K562 (cell line): ENCODE results near the gene KATNB1. TPM values are rescaled to one million over a fixed set of nuclear protein-coding genes. Genes with fewer than 3 reads are reported as not detected.

Source experiments
- ATF1 ChIP-seq, 2 experiments: fragments of 450-650 bp in 1 of 2; IDR thresholded peaks; 2 replicates each; pipeline ENCODE4 v1.6.1; 2016; ENCODE audit warnings: missing compliant biosample characterization in 1 of 2, missing genetic modification characterization in 1 of 2
- BHLHE40 ChIP-seq: IDR thresholded peaks from 2 replicates; pipeline ENCODE4 v1.6.1; 2011; ENCODE audit warnings: low read length, improper control_type of control experiment
- CEBPG ChIP-seq, 3 experiments: fragments of 200-800 bp in 1 of 3; sonication (Bioruptor generic) in 1 of 3; sonication (generic) in 1 of 3; formaldehyde crosslinking in 1 of 3; IDR thresholded peaks in 2 of 3; conservative IDR thresholded peaks in 1 of 3; 2 replicates each; pipeline versions ENCODE4 v1.6.1 to v1.8.0; 2016 to 2022; ENCODE audit warnings: missing compliant biosample characterization in 2 of 3, missing genetic modification characterization in 2 of 3, mild to moderate bottlenecking in 1 of 3, missing genetic modification reagents in 1 of 3
- CREB3L1 ChIP-seq: fragments of 450-650 bp; IDR thresholded peaks from 2 replicates; pipeline ENCODE4 v1.6.1; 2014; ENCODE audit warnings: low read depth, mild to moderate bottlenecking, moderate library complexity, borderline replicate concordance
- DMBX1 ChIP-seq: fragments of 250-450 bp; sonication (Bioruptor Pico); IDR thresholded peaks from 2 replicates; pipeline ENCODE4 v1.8.0; 2022; ENCODE audit warnings: inconsistent platforms, mild to moderate bottlenecking, moderate library complexity, borderline replicate concordance
- FOXO4 ChIP-seq: fragments of 450-650 bp; formaldehyde crosslinking; IDR thresholded peaks from 2 replicates; pipeline ENCODE4 v1.4.0; 2020; ENCODE audit warnings: mild to moderate bottlenecking, moderate library complexity
- MCM2 ChIP-seq: fragments of 450-650 bp; IDR thresholded peaks from 2 replicates; pipeline ENCODE4 v1.6.1; 2017; ENCODE audit warnings: low read depth, mild to moderate bottlenecking
- NCOA1 ChIP-seq: fragments of 450-650 bp; IDR thresholded peaks from 2 replicates; pipeline ENCODE4 v1.6.1; 2016; ENCODE audit warnings: low read depth
- TRIM28 ChIP-seq: fragments of 450-650 bp; IDR thresholded peaks from 2 replicates; pipeline ENCODE4 v1.6.1; 2017
- ZNF354B ChIP-seq: fragments of 250-450 bp; sonication (Bioruptor Pico); IDR thresholded peaks from 2 replicates; pipeline ENCODE4 v1.4.0; 2020
- ZNF408 ChIP-seq: fragments of 250-450 bp; sonication (Bioruptor Pico); IDR thresholded peaks from 2 replicates; pipeline ENCODE4 v1.4.0; 2020; ENCODE audit warnings: low read depth, mild to moderate bottlenecking, moderate library complexity
- polyA plus RNA-seq, 8 experiments: library from polyadenylated mRNA; depleted of rRNA in 4 of 8; stranded (reverse) in 5 of 8; unstranded in 3 of 8; fragments of >200 nt; fragmentation: Nextera tagmentation in 2 of 8; fragmentation: Illumina TruSeq in 1 of 8; extraction: Ambion mirVana in 2 of 8; extraction: Trizol in 1 of 8; gene quantifications; 2 replicates each; pipeline versions ENCODE4 v1.2.1 to v1.2.3, GENCODE V29; 2011 to 2014; ENCODE audit warnings: inconsistent platforms in 1 of 8, missing spikeins in 1 of 8
- total RNA-seq, 7 experiments: library from RNA; depleted of rRNA in 6 of 7; stranded (reverse); fragments of >200 nt in 6 of 7; fragmentation: Illumina TruSeq in 2 of 7; extraction: Trizol in 2 of 7; gene quantifications; 2 replicates each; pipeline versions ENCODE4 v1.2.1 to v1.2.3, GENCODE V29; 2011 to 2021; ENCODE audit warnings: low replicate concordance in 1 of 7
- TF ChIP-seq, protein P1 (sequence below): IDR thresholded peaks from 3 replicates; pipeline ENCODE4 v1.6.1; 2011; ENCODE audit warnings: borderline replicate concordance, mild to moderate bottlenecking; ENCODE audit not compliant: insufficient read length, insufficient read depth

The KATNB1 gene
- total and polyA plus RNA-seq, 9 of the 15 experiments (the other 6 are each of a cell fraction or from before 2014, with no cell fraction given): 1.2 to 52.6 (median 21.9) TPM

GRCh38 chr16:57689762-57690558, 45.6 kb upstream of the KATNB1 start (continued):
- TF ChIP-seq CREB3L1 (peak; percentile 90), ZNF354B (CRISPR knock-in tag) (no peak), FOXO4 (CRISPR knock-in tag) (no peak), NCOA1 (peak; percentile 95), ZNF408 (CRISPR knock-in tag) (no peak), TRIM28 (peak; percentile 85; the same call in 1 of the 2 replicates), DMBX1 (CRISPR knock-in tag) (peak; percentile 97), ATF1 (CRISPR knock-in tag; IDR thresholded peaks at IDR 0.05) (no peak), ATF1 (tag; IDR thresholded peaks at IDR 0.05) (peak; percentile 89), BHLHE40 (peak; percentile 67), MCM2 (no peak), CEBPG (CRISPR knock-in tag; IDR thresholded peaks at IDR 0.05) (peak; percentile 99), CEBPG (tag; conservative IDR thresholded peaks at IDR 0.05 in 1 of 2, IDR thresholded peaks at IDR 0.05 in 1 of 2) (peak; percentile 98 to 100)
- TF ChIP-seq, protein P1, sequence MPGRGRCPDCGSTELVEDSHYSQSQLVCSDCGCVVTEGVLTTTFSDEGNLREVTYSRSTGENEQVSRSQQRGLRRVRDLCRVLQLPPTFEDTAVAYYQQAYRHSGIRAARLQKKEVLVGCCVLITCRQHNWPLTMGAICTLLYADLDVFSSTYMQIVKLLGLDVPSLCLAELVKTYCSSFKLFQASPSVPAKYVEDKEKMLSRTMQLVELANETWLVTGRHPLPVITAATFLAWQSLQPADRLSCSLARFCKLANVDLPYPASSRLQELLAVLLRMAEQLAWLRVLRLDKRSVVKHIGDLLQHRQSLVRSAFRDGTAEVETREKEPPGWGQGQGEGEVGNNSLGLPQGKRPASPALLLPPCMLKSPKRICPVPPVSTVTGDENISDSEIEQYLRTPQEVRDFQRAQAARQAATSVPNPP: no peak
